Psoas muscle (tissue), 8 donors: ENCODE data around the gene PFN2. TPM values are rescaled to one million over a fixed set of nuclear protein-coding genes. Genes with fewer than 3 reads are reported as not detected.
"Not testable (repeated sequence)": the region's sequence is repeated elsewhere in the genome, so short reads cannot be mapped to it uniquely, and the experiment has no call there.

ENCODE experiments used
- ATAC-seq, 4 donors: fragments of 200-7000 bp; cut with Tn5 transposase; one replicate each; pipeline ENCODE4 v1.9.1; 2020; ENCODE audit warnings: moderate library complexity in 3 of 4, mild to moderate bottlenecking in 2 of 4
- DNase-seq, 2 donors: peaks; one replicate each; pipeline ENCODE4 v3.0.0-alpha.2; 2020
- H3K27ac ChIP-seq: fragments of 200-600 bp; one replicate; pipeline ENCODE4 v1.8.0; 2022
- H3K27me3 ChIP-seq, 3 donors: fragments of 200-600 bp in 1 of 3; one replicate each; pipeline versions ENCODE4 v1.6.1 to v1.8.0; 2013 to 2022; ENCODE audit warnings: low read length in 2 of 3, mild to moderate bottlenecking in 2 of 3, moderate library complexity in 1 of 3; ENCODE audit not compliant: insufficient read depth in 3 of 3
- H3K36me3 ChIP-seq, 2 donors: fragments of 200-600 bp in 1 of 2; one replicate each; pipeline versions ENCODE4 v1.6.1 to v1.8.0; 2013 to 2022; ENCODE audit warnings: low read depth in 1 of 2, mild to moderate bottlenecking in 1 of 2, moderate library complexity in 1 of 2; ENCODE audit not compliant: insufficient read depth in 1 of 2
- H3K4me1 ChIP-seq: fragments of 200-600 bp; one replicate; pipeline ENCODE4 v1.8.0; 2022
- H3K4me3 ChIP-seq: fragments of 200-600 bp; one replicate; pipeline ENCODE4 v1.8.0; 2022; ENCODE audit warnings: mild to moderate bottlenecking
- H3K9me3 ChIP-seq: fragments of 200-600 bp; one replicate; pipeline ENCODE4 v1.8.0; 2022
- CTCF ChIP-seq: fragments of 200-600 bp; IDR thresholded peaks from one replicate; pipeline ENCODE4 v1.8.0; 2022; ENCODE audit warnings: antibody characterized with exemption
- WGBS, 3 donors: extraction: QIAGEN DNeasy Blood & Tissue Kit; methylation state at CpG; one replicate each; pipeline versions ENCODE4 v1.1.6 to v1.1.7; 2013; 5-methylcytosine and 5-hydroxymethylcytosine counted together
- intact Hi-C, 2 donors: fragments of 100-400 bp; cut with DNase I; formaldehyde crosslinking; loops; one replicate each; pipeline versions ENCODE4 v1.11.0 to v1.14.2; 2022
- polyA plus RNA-seq, 3 donors: library from polyadenylated mRNA; stranded (reverse); fragments of 200-250 nt; gene quantifications; one replicate each; pipeline ENCODE4 v1.2.3, GENCODE V29; 2013
- total RNA-seq, 4 donors: library from RNA; stranded (reverse); fragmentation: NEBNext Ultra II Directional in 2 of 4; extraction: Animal tissue kit (Norgen Biotek cat#: 25700) in 2 of 4; gene quantifications; one replicate each; pipeline versions ENCODE4 v1.2.1 to v1.2.4, GENCODE V29; 2021 to 2023
- donor health status: healthy with polysubstance abuse.
- donor health status: DM: no; HTN: no; CAD: no; lungs with moderate emphysema.
- donor health status: Bipolar disorder and iron deficiency.
- donor health status: healthy.
- donor health status: DM: yes; HTN: yes; CAD: no.
- donor health status: DM: no; HTN: no; CAD: no.
- donor health status: DM: no; HTN: no; CAD: no.
- donor health status: DM: yes; HTN: yes; CAD: no.

PFN2 gene
- total and polyA plus RNA-seq, 7 donors: 167 to 363 (median 309) TPM

GRCh38 chr3:149947231-149947630 is 23.5 kb downstream of the PFN2 start:
- ATAC-seq: peak in 2 of 4 donors; percentile 22 to 24

GRCh38 chr3:149943966-149944365 is 26.7 kb downstream of the PFN2 start:
- DNase-seq, ATAC-seq, H3K4me3 ChIP-seq, H3K4me1 ChIP-seq, H3K9me3 ChIP-seq, H3K27me3 ChIP-seq, H3K36me3 ChIP-seq, H3K27ac ChIP-seq, intact Hi-C loops: not testable (repeated sequence)
- WGBS, 3 donors: 94 to 100% (median 98%) methylated on average over 3 of the region's 3 CpGs

More at GRCh38 chr3:149947231-149947630, 23.5 kb downstream of the PFN2 start:
- 97 to 99% (median 98%) methylated on average over 7 of the region's 7 CpGs for WGBS, 3 donors
- Histone ChIP-seq H3K4me1 (no peaks in the 10 kb centered on the region), H3K4me3 (no peak overlapping the region), H3K27me3 (no peaks in the 10 kb centered on the region), H3K27ac (no peak overlapping the region), H3K36me3 (peaks cover 0 to 12% of the 10 kb centered on the region in 2 donors), H3K9me3 (peaks cover 7% of the 10 kb centered on the region)
- intact Hi-C loops: no loop called here
- no peak for DNase-seq
- no peak for TF ChIP-seq CTCF

- Histone ChIP-seq H3K4me1 (no peaks in the 10 kb centered on the region), H3K27ac (no peak overlapping the region), H3K4me3 (no peak overlapping the region), H3K9me3 (peaks cover 7% of the 10 kb centered on the region), H3K36me3 (no peaks in the 10 kb centered on the region), H3K27me3 (no peaks in the 10 kb centered on the region)
- DNase-seq: no peak
- intact Hi-C loops: no loop called here
- no peak for ATAC-seq
- no peak for TF ChIP-seq CTCF
Measured at GRCh38 chr3:149942409-149942808, 28.3 kb downstream of the PFN2 start.

GRCh38 chr3:149941946-149942345 is 28.7 kb downstream of the PFN2 start:
- H3K27me3 ChIP-seq: no peaks in the 10 kb centered on the region
- no peaks in the 10 kb centered on the region for H3K4me1 ChIP-seq

GRCh38 chr3:149941186-149941585 is 29.5 kb downstream of the PFN2 start:
- Histone ChIP-seq H3K4me1 (no peaks in the 10 kb centered on the region), H3K36me3 (no peaks in the 10 kb centered on the region), H3K4me3 (no peak overlapping the region), H3K27me3 (no peaks in the 10 kb centered on the region), H3K27ac (no peak overlapping the region), H3K9me3 (peaks cover 7% of the 10 kb centered on the region)
- DNase-seq (no peak), ATAC-seq (no peak)
- no peak for TF ChIP-seq CTCF
- intact Hi-C loops: no loop called here
- 92 to 98% (median 95%) methylated on average over 2 of the region's 2 CpGs for WGBS, 3 donors

More at GRCh38 chr3:149941946-149942345, 28.7 kb downstream of the PFN2 start:
- ATAC-seq (no peak), DNase-seq (no peak)
- Histone ChIP-seq H3K4me3 (no peak overlapping the region), H3K27ac (no peak overlapping the region), H3K9me3 (peaks cover 7% of the 10 kb centered on the region), H3K36me3 (no peaks in the 10 kb centered on the region)
- 73 to 87% (median 81%) methylated on average over 1 of the region's 1 CpG for WGBS, 3 donors
- no peak for TF ChIP-seq CTCF
- intact Hi-C loops: no loop called here

GRCh38 chr3:149938392-149939055 is 32.2 kb downstream of the PFN2 start:
- not testable (repeated sequence) for H3K4me1 ChIP-seq, DNase-seq, ATAC-seq, H3K36me3 ChIP-seq, H3K27me3 ChIP-seq, H3K27ac ChIP-seq, H3K4me3 ChIP-seq, H3K9me3 ChIP-seq
- 93 to 99% (median 94%) methylated on average over 3 of the region's 3 CpGs for WGBS, 3 donors
- intact Hi-C loops: loop anchor here (5.0 to 10.0 kb wide), 2 partner anchors 284 to 556 kb away; no protein-coding TSS in a partner anchor
